ENCODE results near the gene FAM53B. TPM values are rescaled to one million over a fixed set of nuclear protein-coding genes. Genes with fewer than 3 reads are reported as not detected.
A peak's percentile ranks its signal among the peaks of the same experiment; 100 is the strongest.

FAM53B gene
- total RNA-seq, 6 experiments from 2014 or later = 4.4 to 10.8 (median 4.8) TPM

GRCh38 chr10:124626759-124627380, 117.3 kb downstream of the FAM53B start:
- no peaks in the 10 kb centered on the region for H3K9me3 ChIP-seq
- H3K27ac ChIP-seq = no peak overlapping the region
- ATAC-seq (peak in 2 of 4 donors; percentile 2 to 23), DNase-seq (no peak)
- peaks cover 0 to 1% (median 0%) of the 10 kb centered on the region in 4 donors for H3K4me1 ChIP-seq
- H3K27me3 ChIP-seq = no peaks in the 10 kb centered on the region
- TF ChIP-seq CTCF (IDR thresholded peaks at IDR 0.05) = no peak
- WGBS (ENCODE audit: insufficient coverage, low coverage, low lambda C conversion rate, missing lambda C conversion rate) = 57% methylated on average over 7 of the region's 13 CpGs
- intact Hi-C loops (cut with DNase I) = loop anchor here in 1 of 2 donors (10.0 kb wide), 2 partner anchors 92 to 108 kb away; no protein-coding TSS in a partner anchor
- no peak overlapping the region for H3K4me3 ChIP-seq
- H3K36me3 ChIP-seq = peaks cover 0 to 3% (median 0%) of the 10 kb centered on the region in 4 donors

DNA sequence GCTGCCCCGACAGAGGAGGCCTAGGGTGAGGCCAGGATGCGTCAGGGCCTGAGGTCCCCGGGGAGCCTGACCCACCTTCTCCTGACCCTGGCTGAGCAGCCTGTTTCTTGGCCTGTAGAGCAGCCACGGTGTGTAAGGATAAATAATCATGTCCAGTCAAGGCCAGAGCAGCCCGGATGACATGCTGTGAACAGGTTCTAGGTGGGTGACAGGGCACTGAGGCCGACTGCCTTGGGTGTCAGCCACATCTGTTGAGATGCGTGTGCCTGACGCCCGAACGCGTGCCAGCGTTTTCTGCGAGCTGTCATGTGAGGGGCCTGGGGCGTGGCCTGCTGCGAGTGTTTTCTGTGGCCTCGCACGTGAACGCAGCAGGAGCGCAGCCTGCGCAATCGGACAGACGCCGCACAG, 118.3 kb downstream of the FAM53B start:
- DNase-seq (no peak), ATAC-seq (no peak)
- Histone ChIP-seq H3K9me3 (no peaks in the 10 kb centered on the region), H3K36me3 (peaks cover 0 to 3% (median 0%) of the 10 kb centered on the region in 4 donors), H3K4me1 (no peaks in the 10 kb centered on the region), H3K27me3 (no peaks in the 10 kb centered on the region), H3K27ac (no peak overlapping the region), H3K4me3 (no peak overlapping the region)
- TF ChIP-seq POLR2A (IDR thresholded peaks at IDR 0.05) (no peak), CTCF (IDR thresholded peaks at IDR 0.05) (no peak)
- intact Hi-C loops (cut with DNase I) = loop anchor here in 1 of 2 donors (10.0 kb wide), 2 partner anchors 91 to 109 kb away; no protein-coding TSS in a partner anchor
- no CpG with 5 or more reads among the region's 23 CpGs for WGBS (ENCODE audit: insufficient coverage, low coverage, low lambda C conversion rate, missing lambda C conversion rate)

DNA sequence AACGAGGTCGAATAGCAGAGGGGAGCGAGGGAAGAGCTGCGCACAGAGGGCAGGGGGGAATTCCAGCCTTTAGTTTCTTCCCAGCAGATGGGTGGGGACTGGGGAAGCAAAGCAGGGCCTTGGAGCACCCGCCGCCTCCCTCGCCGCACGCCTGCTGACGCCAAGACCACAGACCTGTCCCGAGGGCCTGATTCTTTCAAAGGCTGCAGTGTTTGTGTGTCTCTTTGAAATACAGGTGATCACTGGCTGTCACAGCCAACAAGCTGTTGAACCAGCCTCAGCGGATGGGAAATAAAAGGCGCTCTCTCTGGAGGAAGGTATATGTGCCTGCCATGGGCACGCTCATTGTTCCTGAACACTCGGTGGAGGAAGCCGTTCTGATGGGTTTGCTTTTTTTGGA, 119.3 kb downstream of the FAM53B start:
- no peaks in the 10 kb centered on the region for H3K9me3 ChIP-seq
- no peaks in the 10 kb centered on the region for H3K4me1 ChIP-seq
- H3K4me3 ChIP-seq = no peak overlapping the region
- no peak for DNase-seq
- no peaks in the 10 kb centered on the region for H3K27me3 ChIP-seq
- WGBS (ENCODE audit: insufficient coverage, low coverage, low lambda C conversion rate, missing lambda C conversion rate) = 100% methylated on average over 2 of the region's 16 CpGs
- no peak overlapping the region for H3K27ac ChIP-seq
- intact Hi-C loops (cut with DNase I) = loop anchor here in 1 of 2 donors (10.0 kb wide), 2 partner anchors 90 to 110 kb away; no protein-coding TSS in a partner anchor
- ATAC-seq = no peak
- H3K36me3 ChIP-seq = peaks cover 0 to 3% (median 0%) of the 10 kb centered on the region in 4 donors
- TF ChIP-seq POLR2A (IDR thresholded peaks at IDR 0.05) (no peak), CTCF (IDR thresholded peaks at IDR 0.05) (no peak)

DNA sequence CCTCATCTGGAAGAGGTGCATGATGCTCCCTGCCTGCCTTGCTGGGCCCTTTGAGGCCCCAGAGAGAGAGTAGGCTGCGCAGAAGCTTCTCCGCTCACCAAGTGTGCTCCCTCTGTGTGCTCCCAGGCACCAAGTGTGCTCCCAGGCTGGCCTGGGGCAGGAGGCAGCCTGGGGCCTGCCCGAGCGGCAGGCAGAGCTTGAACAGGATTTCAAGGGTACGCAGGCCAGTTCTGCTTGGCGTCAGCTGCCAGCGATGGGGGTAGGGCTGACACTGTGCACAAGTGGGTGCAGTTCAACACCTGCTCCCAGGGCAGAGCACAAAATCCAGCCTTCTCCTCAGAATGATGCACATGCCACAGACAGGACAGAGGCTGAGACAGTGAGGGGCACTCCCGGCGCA, 119.7 kb downstream of the FAM53B start:
- DNase-seq = no peak
- Histone ChIP-seq H3K4me3 (no peak overlapping the region), H3K27ac (no peak overlapping the region), H3K9me3 (no peaks in the 10 kb centered on the region), H3K27me3 (no peaks in the 10 kb centered on the region), H3K36me3 (peaks cover 0 to 3% (median 0%) of the 10 kb centered on the region in 4 donors), H3K4me1 (no peaks in the 10 kb centered on the region)
- 100% methylated on average over 1 of the region's 9 CpGs for WGBS (ENCODE audit: insufficient coverage, low coverage, low lambda C conversion rate, missing lambda C conversion rate)
- ATAC-seq = no peak
- no peak for TF ChIP-seq POLR2A (IDR thresholded peaks at IDR 0.05)
- TF ChIP-seq CTCF (IDR thresholded peaks at IDR 0.05) = no peak
- intact Hi-C loops (cut with DNase I) = loop anchor here in 1 of 2 donors (10.0 kb wide), 2 partner anchors 90 to 110 kb away; no protein-coding TSS in a partner anchor
